ENCODE data around the gene IFI44L.

- TF ChIP-seq EZH2phosphoT487 (IDR thresholded peaks at IDR 0.05; ENCODE audit: low read depth) = no peak
- no peak for TF ChIP-seq CTCF (IDR thresholded peaks at IDR 0.05; ENCODE audit: low read depth, low read length)
Measured at GRCh38 chr1:78668427-78668826, 48.2 kb downstream of the IFI44L start.

Measured in OCI-LY3 (cell line).